Stimulated activated CD8-positive, alpha-beta memory T cell treated with anti-CD3 and anti-CD28 coated beads, Interleukin-4, amount 100 ng/mL, for 4 hours (primary cell): Measurements from ENCODE around the gene SARDH.
A peak's percentile ranks its signal among the peaks of the same experiment; 100 is the strongest.

Experiments used
- DNase-seq, 2 donors: peaks; one replicate each; pipeline ENCODE4 v3.0.0-alpha.2; 2020; ENCODE audit warnings: low read depth in 2 of 2, low spot score in 1 of 2

SARDH gene

GRCh38 chr9:133703591-133704399 lies 34.4 kb downstream of the SARDH start:
- DNase-seq = no peak

GRCh38 chr9:133702798-133703590 lies 35.2 kb downstream of the SARDH start:
- no peak for DNase-seq

GRCh38 chr9:133701981-133702797 lies 36.0 kb downstream of the SARDH start:
- peak; percentile 16 to 43 for DNase-seq

DNA sequence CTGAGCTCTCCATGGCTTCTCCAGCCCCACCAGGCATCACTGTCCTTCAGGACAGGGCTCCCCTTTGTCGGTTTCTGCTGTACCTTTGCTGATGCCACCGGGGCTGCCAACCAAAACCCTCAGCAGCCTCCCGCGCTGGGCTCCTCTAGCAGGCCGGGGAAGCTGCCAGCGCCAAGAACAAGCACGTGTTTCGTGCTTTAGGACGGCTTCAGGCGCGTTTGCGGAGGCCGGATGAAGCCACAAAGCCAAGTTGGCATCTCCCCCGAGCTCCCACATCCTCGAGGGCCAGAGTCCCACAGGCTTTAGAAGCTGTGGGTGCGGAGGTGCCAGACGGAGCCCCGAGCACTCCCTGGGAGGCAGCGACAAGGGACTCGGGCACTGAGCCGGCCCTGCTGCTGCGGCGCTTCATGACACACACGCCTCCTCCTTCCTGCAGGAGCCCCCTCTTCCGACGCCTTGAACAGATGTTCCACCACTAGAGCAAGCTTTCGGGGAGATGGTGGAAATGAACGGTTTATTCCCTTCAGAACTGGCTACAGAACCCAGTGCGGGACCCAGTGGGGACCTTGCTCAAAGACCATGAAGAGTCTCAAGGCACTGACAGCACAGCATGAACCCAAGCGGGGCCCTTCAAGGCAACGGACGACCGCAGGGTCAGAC lies 36.7 kb downstream of the SARDH start:
- peak in 1 of 2 donors; percentile 29 for DNase-seq

DNA sequence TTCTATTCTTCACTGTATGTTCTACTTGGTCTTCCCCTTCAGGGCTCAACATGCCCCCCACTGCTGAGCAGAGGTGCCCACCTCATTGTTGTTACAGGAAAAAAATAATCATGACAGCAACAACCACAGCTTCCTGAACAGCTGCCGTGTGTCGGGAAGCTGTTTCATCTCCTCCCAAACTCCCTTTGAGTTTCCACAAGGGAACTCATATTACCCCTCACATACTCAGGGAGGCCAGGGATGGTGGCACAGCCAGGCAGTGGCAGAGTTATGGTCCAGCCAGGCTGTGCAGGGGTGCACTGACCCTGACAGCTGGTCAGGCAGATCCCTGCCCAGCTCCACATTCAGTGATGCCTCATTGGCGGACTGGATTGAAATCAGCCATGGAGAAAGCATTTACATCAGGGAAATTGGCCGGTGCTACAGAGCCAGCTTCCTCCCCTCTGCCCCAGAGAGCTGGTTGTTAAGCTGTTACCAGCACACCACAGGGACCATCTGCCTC lies 37.3 kb downstream of the SARDH start:
- no peak for DNase-seq

DNA sequence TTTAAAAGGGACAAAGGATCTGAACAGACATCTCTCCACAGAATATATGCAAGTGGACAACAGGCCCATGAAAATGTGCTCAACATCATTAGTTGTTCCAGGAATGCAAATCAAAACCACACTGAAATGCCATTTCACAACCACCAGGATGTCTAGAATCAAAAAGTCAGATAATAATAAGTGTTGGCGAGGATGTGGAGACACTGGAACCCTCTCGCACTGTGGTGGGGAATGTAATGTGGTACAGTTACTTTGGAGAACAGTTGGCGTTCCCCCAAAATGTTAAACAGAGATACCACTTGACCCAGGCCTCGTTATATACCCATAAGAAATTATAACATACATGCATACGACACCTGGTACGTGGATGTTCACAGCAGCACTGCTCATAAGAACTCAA lies 38.6 kb downstream of the SARDH start:
- DNase-seq = no peak

DNA sequence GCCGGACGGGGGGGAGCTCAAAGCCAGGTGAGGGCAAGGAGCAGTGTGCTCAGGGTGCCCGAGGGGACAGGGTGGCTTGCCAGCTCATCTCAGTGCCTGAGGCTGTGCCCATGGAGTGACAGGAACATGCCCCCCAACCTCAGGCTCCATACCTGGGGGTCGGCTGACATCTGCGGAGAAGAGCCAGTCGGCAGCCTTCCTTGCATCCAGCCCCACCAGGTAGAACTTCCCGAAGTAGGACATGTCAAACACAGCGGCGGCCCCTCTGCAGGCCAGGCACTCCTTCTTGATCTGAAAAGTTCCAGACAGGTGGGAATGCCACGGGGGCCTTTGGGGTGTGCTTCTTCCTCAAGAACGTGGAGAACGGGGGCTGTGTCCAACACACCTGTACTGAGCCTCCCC lies 42.1 kb downstream of the SARDH start:
- no peak for DNase-seq

DNA sequence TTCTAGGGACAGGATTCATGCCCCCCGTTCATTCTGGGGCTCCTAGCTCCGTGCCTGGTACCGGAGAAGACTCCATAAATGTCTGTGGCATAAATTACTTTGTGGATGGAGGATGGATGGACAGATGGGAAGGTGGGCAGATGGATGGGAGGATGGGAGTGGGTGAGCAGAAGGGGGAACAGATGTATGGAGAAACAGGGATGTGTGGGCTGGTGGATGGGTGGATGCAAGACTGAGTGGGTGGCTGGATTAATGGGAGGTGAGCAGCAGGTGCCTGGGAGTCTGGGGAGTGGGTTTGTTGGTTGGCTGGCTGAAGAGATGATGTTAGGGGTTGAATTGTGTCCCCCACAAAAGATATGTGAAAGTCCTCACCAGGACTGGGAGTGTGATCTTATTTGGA lies 43.5 kb downstream of the SARDH start:
- DNase-seq = no peak

DNA sequence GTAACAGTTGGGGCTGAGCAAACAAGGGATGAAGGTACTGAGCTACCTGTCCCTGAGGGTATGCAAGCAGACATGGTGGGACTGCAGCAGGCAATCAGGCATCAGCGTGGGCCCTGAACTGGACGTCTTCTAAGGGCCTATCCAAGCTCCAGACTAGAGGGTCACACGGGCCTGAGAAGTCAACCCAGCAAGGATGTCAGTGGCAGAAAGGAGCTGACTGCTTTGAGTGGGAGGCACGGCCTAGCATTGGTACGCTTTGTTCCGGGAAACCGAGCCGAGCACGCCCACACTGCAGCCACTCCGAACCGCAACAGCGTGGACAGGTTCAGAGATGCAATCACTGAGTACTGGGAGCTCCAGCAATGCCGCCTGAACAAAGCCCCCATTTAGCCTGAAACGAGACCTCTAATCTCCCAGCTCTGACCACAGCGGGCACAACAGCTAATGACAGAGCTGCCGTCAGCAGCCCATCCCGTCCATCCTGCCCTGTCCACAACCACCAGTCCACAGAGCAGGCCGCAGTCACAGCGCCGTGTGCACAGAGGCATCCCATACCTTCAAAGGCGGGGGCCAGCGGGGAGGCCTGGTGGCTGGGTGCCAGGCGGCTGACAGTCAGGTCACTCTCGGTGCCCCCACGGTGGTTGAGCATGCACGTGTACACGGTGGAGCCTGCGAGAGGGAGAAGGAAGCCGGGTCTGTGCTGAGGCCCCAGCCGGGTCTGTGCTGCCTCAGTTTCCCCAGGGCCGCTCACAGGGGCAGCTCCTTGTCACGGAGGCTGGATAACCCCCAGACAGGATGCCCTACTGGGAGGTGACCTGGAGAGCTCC lies 44.2 kb downstream of the SARDH start:
- DNase-seq = no peak

- DNase-seq = no peak
Measured at GRCh38 chr9:133693116-133693515, 45.0 kb downstream of the SARDH start.

DNA sequence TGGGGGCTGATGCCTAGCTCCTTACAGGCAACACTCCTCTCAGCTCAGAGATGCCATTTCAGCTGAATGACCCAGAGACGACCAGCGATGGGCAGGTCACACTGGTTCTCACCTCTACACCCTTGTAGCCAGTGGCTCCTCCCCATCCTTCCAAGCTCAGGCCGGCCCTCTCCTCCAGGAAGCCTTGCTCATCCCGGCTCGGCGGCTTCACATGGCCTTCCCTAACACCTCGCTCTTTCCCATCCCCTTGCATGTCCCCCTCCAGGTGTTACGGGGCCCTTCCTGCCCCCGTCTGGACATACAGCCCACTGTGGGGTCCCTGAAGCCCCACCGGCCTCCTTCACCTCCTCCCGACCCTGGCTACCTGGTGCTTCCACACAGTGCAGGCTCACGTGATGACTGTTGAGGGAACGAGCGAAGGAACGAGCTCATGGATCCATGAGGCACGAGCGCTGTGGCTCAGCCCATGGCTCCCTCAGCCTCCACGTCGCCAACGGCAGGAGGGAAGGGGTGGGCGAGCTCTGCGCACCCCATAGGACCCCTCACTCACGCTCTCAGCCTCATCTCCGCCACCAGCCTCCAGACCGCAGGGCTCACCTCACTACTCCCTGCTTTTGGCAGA lies 45.7 kb downstream of the SARDH start:
- no peak for DNase-seq

DNA sequence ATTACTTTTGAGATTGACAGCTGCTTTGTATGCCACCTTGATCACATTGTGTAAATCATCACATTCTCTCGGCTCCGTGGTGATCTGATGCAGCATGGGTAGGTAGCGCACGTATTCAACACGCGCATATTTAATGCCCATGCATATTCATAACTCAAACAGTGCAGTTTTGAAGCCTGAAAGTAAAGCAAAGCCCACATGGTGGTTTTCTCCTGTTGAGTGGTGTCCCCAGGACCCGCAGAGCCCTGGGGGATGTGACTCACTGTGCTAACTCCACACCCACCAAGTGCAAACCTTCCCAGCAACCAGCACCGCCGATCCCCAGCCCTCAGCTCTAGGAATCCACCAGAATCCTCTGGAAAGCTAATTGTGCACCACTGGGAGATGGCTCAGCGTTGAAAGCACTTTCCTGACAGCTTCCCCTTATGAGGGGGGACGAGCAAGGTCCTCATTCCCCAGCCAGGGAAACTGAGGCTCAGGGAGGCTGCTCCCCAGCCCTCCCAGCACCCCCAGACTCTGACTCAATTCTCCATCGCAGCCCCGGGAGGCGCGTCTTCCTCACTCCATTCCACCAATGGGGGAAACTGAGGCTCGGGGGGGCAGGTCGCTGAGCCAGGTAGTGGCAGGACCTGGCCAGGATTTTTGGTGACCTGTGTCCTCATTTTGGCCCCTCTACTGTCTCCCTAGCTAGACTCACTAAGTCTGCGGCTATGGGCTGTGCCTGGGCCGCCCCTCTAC lies 46.4 kb downstream of the SARDH start:
- no peak for DNase-seq

- no peak for DNase-seq
Measured at GRCh38 chr9:133691191-133691590, 47.0 kb downstream of the SARDH start.

DNA sequence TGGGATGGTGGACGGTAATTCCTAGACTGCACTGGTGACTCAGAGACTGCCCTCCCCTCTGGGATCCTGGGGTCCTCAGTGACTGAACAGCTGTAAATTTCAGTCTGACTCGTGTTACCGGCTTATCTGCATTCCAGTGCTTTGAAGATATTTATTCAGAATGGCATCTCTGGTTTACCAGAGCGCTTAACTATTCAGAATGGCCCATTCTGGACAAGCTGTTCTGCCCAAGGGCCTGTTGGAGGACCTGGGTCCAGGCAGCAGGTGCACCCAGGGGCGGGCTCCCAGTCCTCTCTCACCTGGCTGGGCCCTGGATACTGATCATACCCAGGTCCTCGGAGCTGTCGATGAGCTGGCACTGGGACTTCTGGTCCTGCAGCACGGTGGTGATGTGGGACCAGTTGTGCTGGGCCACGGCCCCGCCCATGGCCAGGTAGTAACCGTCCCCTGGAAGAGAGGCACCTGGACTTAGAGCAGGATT lies 48.0 kb downstream of the SARDH start:
- no peak for DNase-seq

DNA sequence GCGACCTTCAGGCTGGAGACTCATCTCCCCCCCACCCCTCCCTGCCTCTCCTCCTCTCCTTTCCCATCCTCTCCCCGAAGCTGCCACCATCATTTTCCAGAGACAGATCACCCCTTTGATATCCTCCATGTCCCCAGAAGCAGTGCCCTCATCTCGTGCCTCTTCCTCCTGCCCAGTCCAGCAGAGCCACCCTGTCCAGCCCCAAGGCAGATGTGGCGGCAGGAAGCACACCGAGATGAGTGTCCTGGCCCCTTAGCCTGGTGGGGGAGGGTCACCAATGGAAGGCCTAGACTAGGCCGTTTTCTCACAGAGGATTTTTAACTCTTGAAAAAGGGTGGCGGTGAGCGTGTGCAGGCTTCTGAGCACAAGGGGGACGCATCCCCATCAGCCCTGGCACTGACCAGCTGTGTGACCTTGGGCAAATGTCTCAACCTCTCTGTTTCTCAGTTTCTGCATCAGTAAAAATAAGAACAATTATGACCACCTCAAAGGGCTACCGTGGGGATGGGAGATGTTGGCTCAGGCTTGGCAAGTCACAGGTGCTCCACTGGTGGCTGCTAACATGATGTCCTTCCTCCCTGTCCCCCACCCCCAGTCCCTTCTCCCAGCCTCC lies 48.9 kb downstream of the SARDH start:
- DNase-seq = no peak

GRCh38 chr9:133687856-133688761 lies 50.0 kb downstream of the SARDH start:
- DNase-seq = no peak
